Endothelial cell of umbilical vein (primary cell): ENCODE results near the gene CCDC88B. TPM values are rescaled to one million over a fixed set of nuclear protein-coding genes. Genes with fewer than 3 reads are reported as not detected.

Source experiments
- BruUV-seq: library from RNA; stranded (reverse); fragments of 400-500 nt; replicated peaks from 2 replicates; lab custom pipeline; 2021; lab: Mats Ljungman, UMichigan
- CTCF ChIA-PET: fragments of 300-600, 350-600 bp; sonication (Branson Sonifier 250); formaldehyde crosslinking; loops from one replicate; lab custom pipeline; 2021; ENCODE audit warnings: antibody characterized with exemption, inconsistent platforms; lab: Charles Lee
- POLR2A ChIA-PET: fragments of 300-600, 350-600 bp; sonication (Branson Sonifier 250); formaldehyde crosslinking; loops from one replicate; lab custom pipeline; 2021; ENCODE audit warnings: antibody characterized with exemption, inconsistent platforms; lab: Charles Lee
- DNase-seq: peaks from one replicate; pipeline ENCODE4 v3.0.0-alpha.2; 2011; ENCODE audit warnings: low read depth, low spot score
- FAIRE-seq: peaks from 2 replicates; lab custom pipeline; 2011; peaks lifted over from hg19 to GRCh38; lab: Jason Lieb, UNC
- H2AFZ ChIP-seq: 2 replicates; pipeline ENCODE4 v1.6.0; 2012; ENCODE audit warnings: low read depth, low read length, control low read depth, inconsistent platforms
- H3K27ac ChIP-seq: 2 replicates; pipeline ENCODE4 v1.5.1; 2011; ENCODE audit warnings: low read depth, mild to moderate bottlenecking, control low read depth, low read length, moderate library complexity; ENCODE audit not compliant: insufficient read depth
- H3K27me3 ChIP-seq, 2 experiments: 2 replicates each; pipeline versions ENCODE4 v1.6.0 to v1.6.1; 2011; ENCODE audit warnings: low read length in 2 of 2, mixed read lengths in 1 of 2; ENCODE audit not compliant: control insufficient read depth in 2 of 2, insufficient read depth in 2 of 2
- H3K36me3 ChIP-seq, 2 experiments: 2 replicates in 1 of 2; 3 replicates in 1 of 2; pipeline ENCODE4 v1.5.1; 2011; ENCODE audit warnings: low read length in 2 of 2, mild to moderate bottlenecking in 1 of 2, moderate library complexity in 1 of 2; ENCODE audit not compliant: control insufficient read depth in 2 of 2, insufficient read depth in 2 of 2; ENCODE audit errors: extremely low read depth in 1 of 2
- H3K4me1 ChIP-seq: 3 replicates; pipeline ENCODE4 v1.5.1; 2011; ENCODE audit warnings: mild to moderate bottlenecking, low read length; ENCODE audit not compliant: control insufficient read depth, insufficient read depth; ENCODE audit errors: extremely low read depth
- H3K4me2 ChIP-seq: 2 replicates; pipeline ENCODE4 v1.6.1; 2011; ENCODE audit warnings: low read length, control low read depth, mixed read lengths; ENCODE audit not compliant: insufficient read depth
- H3K4me3 ChIP-seq, 3 experiments: fragments of 200-600 bp in 1 of 3; sonication (generic), shearing (Covaris generic) in 1 of 3; replicated peaks in 1 of 3; 2 replicates each; pipeline ENCODE4 v1.5.1; 2011 to 2016; ENCODE audit warnings: control low read depth in 3 of 3, low read length in 3 of 3, mild to moderate bottlenecking in 2 of 3, inconsistent platforms in 1 of 3, low read depth in 1 of 3, moderate library complexity in 1 of 3; ENCODE audit not compliant: insufficient read depth in 1 of 3
- H3K79me2 ChIP-seq: 2 replicates; pipeline ENCODE4 v1.6.0; 2012; ENCODE audit warnings: low read length, inconsistent platforms; ENCODE audit not compliant: control insufficient read depth, insufficient read depth
- H3K9ac ChIP-seq: replicated peaks from 2 replicates; pipeline ENCODE3; 2011; ENCODE audit warnings: low read length, control low read depth; ENCODE audit not compliant: insufficient read depth; ENCODE audit errors: extremely low read depth
- H3K9me1 ChIP-seq: replicated peaks from 3 replicates; pipeline ENCODE4 v1.6.0; 2011; ENCODE audit warnings: mild to moderate bottlenecking, low read length; ENCODE audit not compliant: control insufficient read depth, insufficient read depth; ENCODE audit errors: extremely low read depth
- H3K9me3 ChIP-seq: replicated peaks from 2 replicates; pipeline ENCODE4 v1.5.1; 2012; ENCODE audit warnings: low read length, inconsistent platforms; ENCODE audit not compliant: control insufficient read depth, insufficient read depth
- H4K20me1 ChIP-seq: replicated peaks from 2 replicates; pipeline ENCODE3; 2011; ENCODE audit warnings: mild to moderate bottlenecking, low read length; ENCODE audit not compliant: control insufficient read depth, insufficient read depth; ENCODE audit errors: extremely low read depth
- CTCF ChIP-seq, 2 donors: IDR thresholded peaks; 1 replicate in 1 of 2; 2 replicates in 1 of 2; pipeline ENCODE4 v1.5.1; 2011; ENCODE audit warnings: low read length in 2 of 2, mild to moderate bottlenecking in 2 of 2, moderate library complexity in 2 of 2, control low read depth in 1 of 2, inconsistent platforms in 1 of 2, low read depth in 1 of 2; ENCODE audit not compliant: insufficient read depth in 1 of 2; ENCODE audit errors: extremely low read depth in 1 of 2
- EZH2 ChIP-seq: IDR thresholded peaks from 2 replicates; pipeline ENCODE4 v1.6.1; 2012; ENCODE audit warnings: borderline replicate concordance, low read depth, mild to moderate bottlenecking, moderate library complexity, low read length, inconsistent platforms; ENCODE audit not compliant: severe bottlenecking
- FOS ChIP-seq: IDR thresholded peaks from 2 replicates; pipeline ENCODE4 v1.6.1; 2011; ENCODE audit warnings: mild to moderate bottlenecking, low read length, moderate library complexity, borderline replicate concordance; ENCODE audit not compliant: insufficient read depth
- GATA2 ChIP-seq: IDR thresholded peaks from 2 replicates; pipeline ENCODE4 v1.7.0; 2011; ENCODE audit warnings: low read depth, mild to moderate bottlenecking, moderate library complexity, mixed read lengths, low read length; ENCODE audit not compliant: insufficient read length, insufficient read depth
- JUN ChIP-seq: IDR thresholded peaks from 2 replicates; pipeline ENCODE4 v1.6.1; 2011; ENCODE audit warnings: borderline replicate concordance, low read depth; ENCODE audit not compliant: insufficient read length, insufficient read depth
- MAX ChIP-seq: IDR thresholded peaks from 2 replicates; pipeline ENCODE4 v1.6.1; 2011; ENCODE audit not compliant: insufficient read depth, insufficient read length
- MYC ChIP-seq: IDR thresholded peaks from one replicate; pipeline ENCODE4 v1.6.1; 2011; ENCODE audit warnings: mild to moderate bottlenecking, low read depth, low read length
- POLR2A ChIP-seq: IDR thresholded peaks from 2 replicates; pipeline ENCODE4 v1.6.1; 2012; ENCODE audit warnings: low read depth, mild to moderate bottlenecking, control low read depth, low read length
- POLR2AphosphoS5 ChIP-seq: IDR thresholded peaks from 2 replicates; pipeline ENCODE4 v1.6.1; 2012; ENCODE audit warnings: low read depth, mild to moderate bottlenecking, control low read depth, low read length, moderate library complexity; ENCODE audit not compliant: insufficient read depth
- dilution Hi-C: fragments of 300-500 bp; cut with MboI; formaldehyde crosslinking; loops from one replicate; pipeline ENCODE4 v1.15.0; 2019; ENCODE audit warnings: low sequenced_read_pairs; ENCODE audit not compliant: extremely low pct_ligation_motif_present
- intact Hi-C: fragments of 100-400 bp; cut with micrococcal nuclease; formaldehyde crosslinking; loops from one replicate; pipeline ENCODE4 v1.10.0; 2022
- polyA plus RNA-seq, 4 experiments: library from polyadenylated mRNA; depleted of rRNA in 3 of 4; stranded (reverse) in 3 of 4; unstranded in 1 of 4; fragments of >200 nt; gene quantifications; 2 replicates each; pipeline versions ENCODE4 v1.2.1 to v1.2.3, GENCODE V29; 2011 to 2012; ENCODE audit warnings: missing spikeins in 1 of 4
- total RNA-seq: library from RNA; stranded (reverse); gene quantifications from 2 replicates; pipeline ENCODE4 v1.2.3, GENCODE V29; 2021

Gene CCDC88B
- total and polyA plus RNA-seq, 2 donors (not counting 3 experiments of a cell fraction or from before 2014, with no cell fraction given), result 1.8 to 2.7 TPM

GRCh38 chr11:64391839-64392238, 51.8 kb downstream of the CCDC88B start:
- intact Hi-C loops, result no loop called here
- BruUV-seq, result no TSS peak
- no peak overlapping the region for H3K4me2 ChIP-seq
- TF ChIP-seq MAX, result no peak
- no peak for TF ChIP-seq JUN
- TF ChIP-seq FOS, result no peak
- no peak for TF ChIP-seq EZH2
- TF ChIP-seq GATA2, result no peak
- TF ChIP-seq POLR2A, result no peak
- TF ChIP-seq MYC, result no peak
- TF ChIP-seq CTCF (IDR thresholded peaks at IDR 0.05; ENCODE audit: extremely low read depth in 1 of 2, insufficient read depth in 1 of 2, low read depth in 1 of 2, low read length in 2 of 2), result no peak
- TF ChIP-seq POLR2AphosphoS5, result no peak
- CTCF ChIA-PET, result no interaction called here
- H2AFZ ChIP-seq, result no peak overlapping the region
- no peak overlapping the region for H3K27ac ChIP-seq
- no peak overlapping the region for H3K4me3 ChIP-seq
- no peaks in the 10 kb centered on the region for H4K20me1 ChIP-seq
- H3K9me1 ChIP-seq, result no peaks in the 10 kb centered on the region
- no peaks in the 10 kb centered on the region for H3K36me3 ChIP-seq
- H3K79me2 ChIP-seq, result no peaks in the 10 kb centered on the region
- POLR2A ChIA-PET, result no interaction called here
- no peaks in the 10 kb centered on the region for H3K4me1 ChIP-seq
- no peak for DNase-seq
- dilution Hi-C loops, result no loop called here
- H3K9me3 ChIP-seq, result no peaks in the 10 kb centered on the region
- no peak overlapping the region for H3K9ac ChIP-seq
- H3K27me3 ChIP-seq, result peaks cover 0 to 7% of the 10 kb centered on the region in 2 experiments
- no peak for FAIRE-seq
